ENCODE results near the gene FAM53A.

FAM53A gene

GRCh38 chr4:1661695-1662094 is 22.4 kb downstream of the FAM53A start:
- TF ChIP-seq CTCF (IDR thresholded peaks at IDR 0.05), result no peak
- Histone ChIP-seq H3K36me3 (no peaks in the 10 kb centered on the region), H3K27me3 (no peaks in the 10 kb centered on the region), H3K4me1 (ENCODE audit: control insufficient read depth in 1 of 2, insufficient read depth in 1 of 2, low read depth in 1 of 2, low read length in 1 of 2) (no peaks in the 10 kb centered on the region), H3K4me3 (ENCODE audit: low read depth in 1 of 2, low read length in 1 of 2) (no peak overlapping the region), H3K9me3 (no peaks in the 10 kb centered on the region), H3K27ac (no peak overlapping the region)

- Histone ChIP-seq H3K9me3 (no peaks in the 10 kb centered on the region), H3K4me1 (ENCODE audit: control insufficient read depth in 1 of 2, insufficient read depth in 1 of 2, low read depth in 1 of 2, low read length in 1 of 2) (no peaks in the 10 kb centered on the region), H3K4me3 (ENCODE audit: low read depth in 1 of 2, low read length in 1 of 2) (no peak overlapping the region), H3K36me3 (no peaks in the 10 kb centered on the region), H3K27me3 (no peaks in the 10 kb centered on the region), H3K27ac (no peak overlapping the region)
- no peak for TF ChIP-seq CTCF (IDR thresholded peaks at IDR 0.05)
Measured at GRCh38 chr4:1660948-1661677, 23.0 kb downstream of the FAM53A start.

GRCh38 chr4:1659104-1660043 is 24.7 kb downstream of the FAM53A start:
- Histone ChIP-seq H3K9me3 (no peaks in the 10 kb centered on the region), H3K27me3 (no peaks in the 10 kb centered on the region), H3K4me3 (ENCODE audit: low read depth in 1 of 2, low read length in 1 of 2) (no peak overlapping the region), H3K4me1 (ENCODE audit: control insufficient read depth in 1 of 2, insufficient read depth in 1 of 2, low read depth in 1 of 2, low read length in 1 of 2) (no peaks in the 10 kb centered on the region), H3K36me3 (no peaks in the 10 kb centered on the region), H3K27ac (no peak overlapping the region)
- TF ChIP-seq CTCF (IDR thresholded peaks at IDR 0.05), result no peak

- H3K4me3 ChIP-seq (ENCODE audit: low read depth in 1 of 2, low read length in 1 of 2), result no peak overlapping the region
- no peaks in the 10 kb centered on the region for H3K9me3 ChIP-seq
- H3K36me3 ChIP-seq, result no peaks in the 10 kb centered on the region
- TF ChIP-seq CTCF (IDR thresholded peaks at IDR 0.05), result no peak
- no peaks in the 10 kb centered on the region for H3K27me3 ChIP-seq
- no peaks in the 10 kb centered on the region for H3K4me1 ChIP-seq (ENCODE audit: control insufficient read depth in 1 of 2, insufficient read depth in 1 of 2, low read depth in 1 of 2, low read length in 1 of 2)
- H3K27ac ChIP-seq, result no peak overlapping the region
Measured at GRCh38 chr4:1658581-1658980, 25.5 kb downstream of the FAM53A start.

GRCh38 chr4:1658146-1658545 is 26.0 kb downstream of the FAM53A start:
- no peak overlapping the region for H3K4me3 ChIP-seq (ENCODE audit: low read depth in 1 of 2, low read length in 1 of 2)
- H3K9me3 ChIP-seq, result no peaks in the 10 kb centered on the region
- H3K36me3 ChIP-seq, result no peaks in the 10 kb centered on the region
- H3K27ac ChIP-seq, result no peak overlapping the region
- H3K4me1 ChIP-seq (ENCODE audit: control insufficient read depth in 1 of 2, insufficient read depth in 1 of 2, low read depth in 1 of 2, low read length in 1 of 2), result no peaks in the 10 kb centered on the region
- H3K27me3 ChIP-seq, result no peaks in the 10 kb centered on the region
- TF ChIP-seq CTCF (IDR thresholded peaks at IDR 0.05), result no peak
